Measurements from ENCODE around the gene SVIL.

DNA sequence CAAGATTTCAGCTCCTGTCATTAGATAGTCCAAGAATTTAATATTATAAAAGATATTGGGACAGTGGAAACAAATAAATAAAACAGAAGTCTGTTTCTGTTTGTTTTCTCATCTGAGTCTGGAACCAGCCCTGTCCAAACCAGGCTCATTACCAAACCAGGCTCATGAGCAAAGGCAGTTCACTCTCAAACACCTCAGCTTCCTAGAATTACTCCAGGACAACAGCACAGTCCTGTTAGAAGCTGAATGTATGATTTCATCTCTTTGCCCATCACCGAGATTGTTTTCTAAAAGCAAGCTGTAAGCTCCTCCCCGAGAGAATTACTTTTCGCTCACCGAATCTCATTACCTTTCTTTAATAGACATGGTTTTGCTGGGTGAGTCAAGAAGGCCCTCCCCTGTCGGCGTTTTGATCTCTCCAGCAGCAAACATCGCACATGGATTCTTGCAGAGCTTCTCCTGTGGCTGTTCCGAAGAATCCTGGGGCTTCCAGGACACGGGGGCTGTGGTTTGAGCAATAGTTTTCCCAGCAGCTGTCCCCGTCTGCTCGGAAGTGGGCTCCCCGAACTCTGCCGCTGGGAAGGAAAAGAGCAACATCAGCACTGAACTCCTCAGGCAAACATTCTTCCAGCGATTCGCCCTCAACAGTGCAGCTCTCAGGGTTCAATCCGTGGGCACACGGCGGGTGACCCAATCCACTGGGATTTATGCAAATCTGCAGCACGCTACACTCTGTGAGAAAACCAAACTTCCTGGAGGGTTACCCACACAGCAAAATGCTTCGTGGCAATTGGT is 112.5 kb downstream of the SVIL start:
- TF ChIP-seq EZH2 (IDR thresholded peaks at IDR 0.05) = no peak
- no peak for TF ChIP-seq POLR2AphosphoS5 (IDR thresholded peaks at IDR 0.05; ENCODE audit: borderline replicate concordance, low read depth, low read length)
- TF ChIP-seq FOXP2 (optimal IDR thresholded peaks at IDR 0.05; ENCODE audit: control extremely low read depth, extremely low read length, insufficient read depth) = peak; percentile 50
